Measurements from ENCODE around the gene CARD9. TPM values are rescaled to one million over a fixed set of nuclear protein-coding genes. Genes with fewer than 3 reads are reported as not detected.

The CARD9 gene
- total RNA-seq, 1 experiment from 2014 or later: 1.1 TPM

GRCh38 chr9:136401173-136401922, 27.9 kb upstream of the CARD9 start:
- no peak for DNase-seq (ENCODE audit: low read depth)

GRCh38 chr9:136400038-136400834, 26.8 kb upstream of the CARD9 start, which contains the start of gene SNAPC4:
Gene SNAPC4, minus strand, starts transcription at chr9:136400170. Its CDS starts 1,742 bp downstream, at chr9:136398428.
- DNase-seq (ENCODE audit: low read depth): peak; percentile 95

- peak; percentile 51 for DNase-seq (ENCODE audit: low read depth)
Measured at GRCh38 chr9:136399176-136400037, 25.9 kb upstream of the CARD9 start.

DNA sequence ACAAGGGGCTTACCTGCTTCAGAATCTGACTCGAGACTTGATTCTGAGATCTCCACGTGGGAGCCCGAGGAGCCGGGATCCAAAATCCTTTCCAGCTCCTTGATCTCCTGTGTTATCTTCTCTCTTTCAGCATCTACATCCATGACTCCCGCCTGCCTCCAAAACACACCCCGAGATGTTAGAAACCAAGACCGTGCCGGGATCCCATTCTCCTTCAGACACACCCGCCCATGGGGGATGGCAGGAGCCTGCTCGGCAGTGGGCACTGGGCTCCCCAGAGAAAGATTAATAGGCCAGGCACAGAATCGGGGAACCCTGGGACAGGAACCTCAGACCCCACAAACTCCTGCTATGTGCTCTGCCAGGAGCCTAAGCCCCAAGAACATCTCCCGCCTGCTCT, 24.8 kb upstream of the CARD9 start:
- no peak for DNase-seq (ENCODE audit: low read depth)

- no peak for DNase-seq (ENCODE audit: low read depth)
Measured at GRCh38 chr9:136397643-136398042, 24.2 kb upstream of the CARD9 start.

DNA sequence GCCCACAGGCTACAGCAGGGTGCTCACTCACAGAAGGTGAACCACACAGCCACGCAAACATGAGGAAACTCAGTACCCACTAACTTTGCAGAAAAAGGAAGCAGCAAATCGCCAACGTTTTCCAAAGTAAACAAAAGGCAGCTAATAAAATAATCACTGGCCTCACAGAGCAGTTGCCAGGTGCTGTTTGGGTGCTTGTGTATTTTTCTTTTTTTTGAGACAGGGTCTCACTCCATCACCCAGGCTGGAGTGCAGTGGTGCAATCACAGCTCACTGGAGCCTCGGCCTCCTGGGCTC, 22.7 kb upstream of the CARD9 start:
- DNase-seq (ENCODE audit: low read depth): no peak

DNA sequence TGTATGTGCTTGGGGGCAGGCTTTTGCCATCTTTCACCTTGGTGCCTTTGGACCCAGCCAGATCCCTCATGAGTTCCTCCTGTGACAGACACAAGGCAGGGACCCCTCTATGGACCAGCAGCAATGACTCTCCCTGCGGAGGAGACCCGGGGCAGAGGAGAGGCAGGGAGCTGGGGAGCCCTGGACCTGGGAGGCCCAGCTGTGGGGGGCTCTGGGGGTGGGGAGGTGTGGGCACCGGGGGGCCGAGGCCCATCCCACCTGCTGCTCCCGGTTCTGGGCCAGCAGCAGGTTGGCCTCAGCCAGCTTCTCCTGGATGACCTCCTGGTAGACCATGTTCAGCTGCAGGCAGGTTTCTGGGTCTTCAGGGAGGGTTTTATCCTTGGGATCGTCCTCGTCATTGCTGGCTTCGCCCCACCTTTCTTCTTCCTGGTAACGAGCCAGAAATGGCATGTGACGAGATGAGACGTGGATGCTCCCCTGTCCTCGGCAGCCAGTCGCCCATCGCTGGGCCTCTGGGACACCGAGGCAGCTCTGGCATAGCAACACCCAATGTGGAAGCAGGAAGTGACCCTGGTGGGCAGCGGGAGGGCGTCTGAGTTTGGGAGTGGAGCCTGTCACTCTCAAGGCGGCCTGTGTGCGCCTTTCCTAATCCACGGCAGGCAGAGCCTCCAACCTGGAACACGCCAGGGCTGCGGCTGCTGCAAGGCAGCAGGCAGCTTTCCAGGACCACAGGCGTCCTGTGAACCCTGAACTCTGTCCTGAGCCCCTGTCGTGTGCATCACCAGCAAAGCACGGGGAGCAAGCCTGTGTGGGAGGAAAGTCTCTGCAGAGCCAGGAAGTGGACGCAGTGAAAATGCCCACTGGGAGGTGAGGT, 22.1 kb upstream of the CARD9 start:
- no peak for DNase-seq (ENCODE audit: low read depth)

DNA sequence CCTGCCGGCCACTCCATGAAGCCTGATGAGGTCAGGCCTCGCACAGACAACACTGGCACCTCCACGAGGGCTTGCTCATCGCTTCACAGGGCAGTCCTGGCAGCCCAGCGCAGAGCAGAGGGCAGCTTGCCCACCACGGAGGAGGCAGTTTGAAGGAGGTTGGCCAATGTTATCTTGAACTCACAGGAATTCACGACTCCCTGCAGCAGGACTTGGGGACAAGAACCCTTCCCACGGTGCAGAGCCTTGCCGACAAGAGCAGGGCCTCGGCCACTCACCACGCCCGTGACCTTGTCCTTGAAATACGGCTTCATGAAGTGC, 21.5 kb upstream of the CARD9 start:
- no peak for DNase-seq (ENCODE audit: low read depth)

DNA sequence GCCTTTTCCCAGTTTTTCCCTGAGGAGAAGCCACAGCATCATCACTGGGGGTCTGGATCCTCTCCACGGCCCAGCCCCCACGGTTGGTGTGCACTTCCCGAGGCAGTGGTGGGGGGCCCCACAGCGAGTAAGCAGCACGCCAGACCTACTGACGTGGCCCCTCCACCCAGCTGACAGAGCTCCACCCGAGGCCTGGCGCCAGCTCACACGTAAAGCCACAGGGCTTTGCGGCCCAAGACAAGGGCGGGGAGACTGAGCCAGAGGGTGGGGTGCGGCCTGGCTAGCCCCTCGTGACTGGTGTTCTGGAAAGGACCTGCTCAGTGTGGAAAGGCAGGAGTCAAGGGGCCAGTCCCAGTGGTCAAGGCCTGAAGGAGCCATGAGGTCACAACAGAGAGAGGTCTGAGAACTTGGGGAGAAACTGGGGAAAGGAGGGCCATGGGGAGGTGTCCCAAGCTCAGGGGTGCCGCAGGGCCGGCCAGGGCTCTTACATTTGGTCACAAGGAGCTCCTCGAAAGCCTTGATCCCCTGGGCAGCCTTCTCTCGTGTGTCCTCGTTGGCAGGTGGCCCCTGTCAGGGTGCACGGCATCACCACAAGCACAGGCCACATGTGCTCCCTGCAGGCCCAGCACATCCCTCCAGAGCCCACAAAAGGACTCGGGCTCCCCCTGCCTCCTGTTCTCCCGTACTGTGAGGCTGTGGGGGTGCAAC, 21.0 kb upstream of the CARD9 start:
- DNase-seq (ENCODE audit: low read depth): no peak

DNA sequence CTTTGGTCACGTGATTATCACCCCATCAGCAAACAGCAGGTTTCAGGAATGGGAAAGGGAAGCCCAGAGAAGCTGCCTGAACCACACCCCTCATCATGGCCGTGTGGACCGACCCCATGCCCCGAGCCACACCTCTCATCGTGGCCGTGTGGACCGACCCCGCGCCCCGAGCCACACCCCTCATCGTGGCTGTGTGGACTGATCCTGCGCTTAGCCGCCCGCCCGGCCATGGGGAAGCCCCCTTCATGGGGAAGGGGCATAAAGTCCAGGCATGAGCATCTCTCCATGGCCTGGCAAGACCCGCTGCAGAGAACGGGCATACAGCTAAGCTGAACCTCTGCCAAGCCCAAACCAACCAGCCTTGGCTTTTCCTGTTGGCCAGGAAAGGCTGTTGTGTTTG, 20.1 kb upstream of the CARD9 start:
- no peak for DNase-seq (ENCODE audit: low read depth)

GRCh38 chr9:136392538-136393449, 19.3 kb upstream of the CARD9 start:
- no peak for DNase-seq (ENCODE audit: low read depth)

GRCh38 chr9:136391737-136392537, 18.5 kb upstream of the CARD9 start:
- DNase-seq (ENCODE audit: low read depth): no peak

DNA sequence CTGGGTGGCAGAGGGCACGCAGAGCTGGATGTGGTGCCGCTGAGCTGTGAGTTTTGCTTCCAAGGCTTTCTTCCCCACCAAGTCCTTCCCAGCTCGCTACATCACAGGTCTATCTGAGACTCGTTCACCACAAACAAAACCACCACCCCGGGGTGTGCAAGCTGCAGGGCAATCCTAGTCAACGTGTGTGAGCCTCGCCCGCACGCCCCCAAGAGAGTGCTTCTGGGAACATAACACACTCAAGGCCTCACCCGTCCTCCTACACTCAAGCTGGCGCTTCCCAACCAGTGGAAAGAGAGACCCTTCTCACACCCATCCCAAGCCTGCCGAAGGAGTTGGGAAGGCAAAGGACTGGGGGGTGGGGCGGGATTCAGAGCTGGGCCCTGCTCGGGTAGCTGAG, 15.9 kb upstream of the CARD9 start:
- DNase-seq (ENCODE audit: low read depth): no peak

- DNase-seq (ENCODE audit: low read depth): no peak
Measured at GRCh38 chr9:136387217-136387616, 13.7 kb upstream of the CARD9 start.

DNA sequence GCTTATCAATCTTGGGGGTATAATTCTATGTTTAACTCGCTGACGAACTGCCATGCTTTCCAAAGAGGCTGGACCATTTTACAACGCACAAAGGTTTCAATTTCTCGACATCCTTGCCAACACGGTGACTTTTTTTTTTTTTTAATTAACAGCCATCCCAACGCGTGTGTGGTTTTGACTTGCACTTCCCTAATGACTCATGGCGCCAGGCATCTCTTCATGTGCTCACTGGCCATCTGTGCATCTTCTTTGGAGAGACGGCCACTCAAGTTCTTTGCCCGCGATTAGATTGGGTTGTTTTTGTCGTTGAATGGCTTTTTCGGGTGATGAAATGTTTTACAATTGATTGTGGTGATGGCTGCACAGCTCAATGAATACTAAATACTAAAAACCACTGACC, 12.5 kb upstream of the CARD9 start:
- DNase-seq (ENCODE audit: low read depth): peak; percentile 51

- DNase-seq (ENCODE audit: low read depth): no peak
Measured at GRCh38 chr9:136385015-136385414, 11.5 kb upstream of the CARD9 start.

DNA sequence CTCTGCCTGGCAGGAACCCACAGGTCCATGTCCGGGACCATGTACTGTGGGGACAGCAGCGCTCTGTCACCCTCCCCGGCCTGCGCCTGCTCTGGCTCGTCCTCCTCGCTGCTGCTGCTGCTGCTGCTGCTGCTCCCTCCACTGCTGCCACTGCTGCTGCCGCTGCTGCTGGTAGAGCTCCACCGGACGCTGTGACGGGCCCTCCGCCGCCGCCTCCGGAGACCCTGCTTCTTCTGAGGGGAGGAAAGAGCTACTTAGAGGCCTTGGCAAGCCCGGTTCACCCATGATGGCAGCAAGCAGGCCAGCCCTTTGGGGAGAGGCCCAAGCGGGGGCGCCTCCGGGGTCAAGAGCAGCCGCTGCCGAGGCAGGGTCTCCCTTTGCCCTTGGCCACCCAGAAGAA, 10.0 kb upstream of the CARD9 start:
- DNase-seq (ENCODE audit: low read depth): no peak

DNA sequence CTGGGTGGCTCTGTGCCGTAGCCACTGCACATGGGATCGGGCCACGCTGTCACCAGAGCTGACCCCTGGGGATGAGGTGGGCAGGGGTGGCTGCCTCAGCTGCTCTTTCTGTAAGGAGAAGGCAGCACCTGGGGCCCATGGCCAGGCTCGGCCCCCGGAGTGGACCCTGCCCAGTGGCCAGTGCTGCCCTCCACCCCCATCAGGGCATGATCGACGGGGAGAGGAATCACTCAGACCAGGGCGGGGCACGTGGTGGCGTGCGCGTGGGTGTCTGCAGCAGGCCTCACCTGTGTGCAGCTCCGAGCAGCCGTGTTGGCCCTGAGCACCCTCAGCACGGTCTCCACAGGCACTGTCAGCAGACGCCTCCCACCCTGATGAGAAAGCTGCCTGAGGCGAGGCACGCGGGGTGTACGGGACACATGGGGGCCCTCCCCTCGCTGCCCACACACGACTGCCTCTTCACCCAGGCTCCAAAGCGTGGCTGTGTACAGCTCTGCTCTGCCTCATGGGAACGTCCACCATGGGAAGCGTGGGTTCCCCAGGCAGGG, 8.6 kb upstream of the CARD9 start:
- DNase-seq (ENCODE audit: low read depth): no peak

GRCh38 chr9:136381311-136381710, 7.8 kb upstream of the CARD9 start:
- DNase-seq (ENCODE audit: low read depth): no peak

All from Daoy (cell line).